ENCODE results near the gene ADAM20.

The ADAM20 gene

GRCh38 chr14:70538087-70538486, 3.3 kb upstream of the ADAM20 start:
- TF ChIP-seq ZNF843 (tag by site-specific recombination; IDR thresholded peaks at IDR 0.05) (no peak), ZNF561 (tag by site-specific recombination; IDR thresholded peaks at IDR 0.05; ENCODE audit: borderline replicate concordance) (no peak), PRDM4 (tag by site-specific recombination; IDR thresholded peaks at IDR 0.05) (no peak), ZBTB21 (tag by site-specific recombination; IDR thresholded peaks at IDR 0.05) (no peak), KLF10 (tag by site-specific recombination; IDR thresholded peaks at IDR 0.05) (no peak), HOXA7 (CRISPR knock-in tag; IDR thresholded peaks at IDR 0.05; ENCODE audit: borderline replicate concordance) (no peak), ZXDB (tag by site-specific recombination; IDR thresholded peaks at IDR 0.05) (no peak), ZNF830 (tag by site-specific recombination; IDR thresholded peaks at IDR 0.05; ENCODE audit: low read depth) (no peak), KLF17 (tag by site-specific recombination; IDR thresholded peaks at IDR 0.05) (no peak), ZNF433 (tag by site-specific recombination; IDR thresholded peaks at IDR 0.05; ENCODE audit: low read depth) (no peak), ZSCAN30 (tag by site-specific recombination; IDR thresholded peaks at IDR 0.05) (no peak), ZBTB1 (tag by site-specific recombination; IDR thresholded peaks at IDR 0.05) (no peak), ZFP37 (tag by site-specific recombination; IDR thresholded peaks at IDR 0.05) (no peak), AEBP2 (tag by site-specific recombination; IDR thresholded peaks at IDR 0.05; ENCODE audit: borderline replicate concordance) (no peak), EGR2 (tag by site-specific recombination; IDR thresholded peaks at IDR 0.05; ENCODE audit: low read depth) (no peak), ZBTB20 (tag by site-specific recombination; IDR thresholded peaks at IDR 0.05) (no peak), ZNF791 (tag by site-specific recombination; IDR thresholded peaks at IDR 0.05) (no peak), ZNF544 (tag by site-specific recombination; IDR thresholded peaks at IDR 0.05) (no peak)
- POLR2A ChIA-PET, result no interaction called here
- Histone ChIP-seq H3K27ac (ENCODE audit: extremely low read depth, low read depth, low read length) (no peak overlapping the region), H3K9me3 (ENCODE audit: control insufficient read depth, insufficient read depth, low read depth, low read length) (no peaks in the 10 kb centered on the region), H3K4me1 (ENCODE audit: control insufficient read depth, insufficient read depth, low read length) (no peaks in the 10 kb centered on the region), H3K4me3 (ENCODE audit: low read depth, low read length) (no peak overlapping the region), H3K36me3 (ENCODE audit: control insufficient read depth in 2 of 2, insufficient read depth in 1 of 2, low read length in 2 of 2) (no peaks in the 10 kb centered on the region)
- CTCF ChIA-PET, result no interaction called here

GRCh38 chr14:70536830-70537229, 2.0 kb upstream of the ADAM20 start:
- CTCF ChIA-PET, result no interaction called here
- no peaks in the 10 kb centered on the region for H3K36me3 ChIP-seq (ENCODE audit: control insufficient read depth in 2 of 2, insufficient read depth in 1 of 2, low read length in 2 of 2)
- no peaks in the 10 kb centered on the region for H3K9me3 ChIP-seq (ENCODE audit: control insufficient read depth, insufficient read depth, low read depth, low read length)
- POLR2A ChIA-PET, result no interaction called here
- H3K4me3 ChIP-seq (ENCODE audit: low read depth, low read length), result no peak overlapping the region
- no peaks in the 10 kb centered on the region for H3K4me1 ChIP-seq (ENCODE audit: control insufficient read depth, insufficient read depth, low read length)
- H3K27ac ChIP-seq (ENCODE audit: extremely low read depth, low read depth, low read length), result no peak overlapping the region
- no peak for TF ChIP-seq BCL11B (tag by site-specific recombination; IDR thresholded peaks at IDR 0.05; ENCODE audit: low read depth)
- no peak for TF ChIP-seq ZNF610 (tag by site-specific recombination; IDR thresholded peaks at IDR 0.05; ENCODE audit: borderline replicate concordance)
- TF ChIP-seq ZNF843 (tag by site-specific recombination; IDR thresholded peaks at IDR 0.05), result no peak
- TF ChIP-seq ZNF214 (tag by site-specific recombination; IDR thresholded peaks at IDR 0.05; ENCODE audit: borderline replicate concordance), result no peak
- TF ChIP-seq ZNF16 (tag by site-specific recombination; IDR thresholded peaks at IDR 0.05; ENCODE audit: low read depth), result no peak
- no peak for TF ChIP-seq ZNF658 (tag by site-specific recombination; IDR thresholded peaks at IDR 0.05)
- TF ChIP-seq ZIC2 (tag by site-specific recombination; IDR thresholded peaks at IDR 0.05), result no peak
- TF ChIP-seq ZNF391 (tag by site-specific recombination; IDR thresholded peaks at IDR 0.05; ENCODE audit: borderline replicate concordance, low read depth), result no peak
- TF ChIP-seq ZNF274 (IDR thresholded peaks at IDR 0.05; ENCODE audit: low read length), result no peak
- TF ChIP-seq ZNF274 (tag by site-specific recombination; IDR thresholded peaks at IDR 0.05; ENCODE audit: borderline replicate concordance), result no peak
- no peak for TF ChIP-seq ZNF112 (tag by site-specific recombination; IDR thresholded peaks at IDR 0.05)
- TF ChIP-seq ZNF530 (tag by site-specific recombination; IDR thresholded peaks at IDR 0.05; ENCODE audit: low read depth), result no peak
- peak; percentile 83; the same call in 1 of the 2 replicates for TF ChIP-seq ZNF280D (tag by site-specific recombination; IDR thresholded peaks at IDR 0.05)
